Colonic mucosa (tissue), 4 donors: ENCODE measurements around the gene YY1. TPM values are rescaled to one million over a fixed set of nuclear protein-coding genes. Genes with fewer than 3 reads are reported as not detected.

Experiments
- DNase-seq: peaks from one replicate; pipeline ENCODE4 v3.0.0-alpha.2; 2020
- H3K27ac ChIP-seq: fragments of 200-600 bp; one replicate; pipeline ENCODE4 v1.8.0; 2021
- H3K27me3 ChIP-seq: fragments of 200-600 bp; one replicate; pipeline ENCODE4 v1.8.0; 2021
- H3K36me3 ChIP-seq: fragments of 200-600 bp; one replicate; pipeline ENCODE4 v1.8.0; 2021
- H3K4me1 ChIP-seq: fragments of 200-600 bp; one replicate; pipeline ENCODE4 v1.8.0; 2021; ENCODE audit warnings: mild to moderate bottlenecking
- H3K4me3 ChIP-seq: fragments of 200-600 bp; one replicate; pipeline ENCODE4 v1.8.0; 2021
- H3K9ac ChIP-seq, 2 donors: one replicate each; pipeline ENCODE4 v1.7.0; 2013; ENCODE audit warnings: control low read depth in 2 of 2, low read depth in 2 of 2, low read length in 2 of 2
- H3K9me3 ChIP-seq: fragments of 200-600 bp; one replicate; pipeline ENCODE4 v1.8.0; 2021
- intact Hi-C: fragments of 100-400 bp; cut with DNase I; formaldehyde crosslinking; loops from one replicate; pipeline ENCODE4 v1.14.1; 2022
- total RNA-seq, 2 donors: library from RNA; stranded (reverse); fragmentation: NEBNext Ultra II Directional in 1 of 2; extraction: Animal tissue kit (Norgen Biotek cat#: 25700) in 1 of 2; gene quantifications; one replicate each; pipeline ENCODE4 v1.2.1, GENCODE V29; 2021
- TF ChIP-seq, protein P1 (sequence below): fragments of 200-600 bp; IDR thresholded peaks from one replicate; pipeline ENCODE4 v1.8.0; 2022; ENCODE audit warnings: antibody characterized with exemption, mild to moderate bottlenecking
- donor health status: healthy.
- donor health status: DM: no; HTN: no; CAD: no.
- donor health status: DM: no; HTN: no; CAD: no.

YY1 gene
- total RNA-seq = 10 to 100 TPM; 73.2 to 90.4 TPM

DNA sequence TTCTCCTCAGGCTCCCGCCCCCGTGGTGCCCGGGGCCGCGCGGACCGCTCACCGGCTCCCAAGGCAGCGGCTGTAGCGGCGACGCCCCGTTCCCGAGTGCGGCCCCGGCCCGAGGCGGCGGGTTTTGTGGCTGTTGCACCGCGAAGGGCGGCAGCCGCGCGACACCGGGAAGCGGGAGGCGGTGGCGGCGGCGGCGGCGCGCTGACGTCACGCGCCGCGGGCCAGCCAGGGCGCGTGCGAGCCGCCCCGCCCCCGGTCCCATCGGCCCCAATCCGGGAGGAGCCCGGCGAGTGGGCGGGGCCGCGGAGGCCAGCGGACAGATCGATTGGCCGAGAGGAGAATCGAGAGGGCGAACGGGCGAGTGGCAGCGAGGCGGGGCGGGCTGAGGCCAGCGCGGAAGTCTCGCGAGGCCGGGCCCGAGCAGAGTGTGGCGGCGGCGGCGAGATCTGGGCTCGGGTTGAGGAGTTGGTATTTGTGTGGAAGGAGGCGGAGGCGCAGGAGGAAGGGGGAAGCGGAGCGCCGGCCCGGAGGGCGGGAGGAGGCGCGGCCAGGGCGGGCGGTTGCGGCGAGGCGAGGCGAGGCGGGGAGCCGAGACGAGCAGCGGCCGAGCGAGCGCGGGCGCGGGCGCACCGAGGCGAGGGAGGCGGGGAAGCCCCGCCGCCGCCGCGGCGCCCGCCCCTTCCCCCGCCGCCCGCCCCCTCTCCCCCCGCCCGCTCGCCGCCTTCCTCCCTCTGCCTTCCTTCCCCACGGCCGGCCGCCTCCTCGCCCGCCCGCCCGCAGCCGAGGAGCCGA, at the start of gene YY1:
YY1 (plus strand) TSS at position 726 of the 792 bp plus-strand sequence. CDS start 101 bp downstream, outside the sequence.
- Histone ChIP-seq H3K27me3 (no peaks in the 10 kb centered on the region), H3K27ac (peak within 1 kb of the TSS; percentile 99), H3K4me1 (peaks cover 5% of the 10 kb centered on the region), H3K9ac (peak within 1 kb of the TSS; percentile 90 to 92), H3K9me3 (no peaks in the 10 kb centered on the region), H3K36me3 (no peaks in the 10 kb centered on the region), H3K4me3 (peak within 1 kb of the TSS; percentile 97)
- DNase-seq = peak; percentile 99
- TF ChIP-seq, protein P1, sequence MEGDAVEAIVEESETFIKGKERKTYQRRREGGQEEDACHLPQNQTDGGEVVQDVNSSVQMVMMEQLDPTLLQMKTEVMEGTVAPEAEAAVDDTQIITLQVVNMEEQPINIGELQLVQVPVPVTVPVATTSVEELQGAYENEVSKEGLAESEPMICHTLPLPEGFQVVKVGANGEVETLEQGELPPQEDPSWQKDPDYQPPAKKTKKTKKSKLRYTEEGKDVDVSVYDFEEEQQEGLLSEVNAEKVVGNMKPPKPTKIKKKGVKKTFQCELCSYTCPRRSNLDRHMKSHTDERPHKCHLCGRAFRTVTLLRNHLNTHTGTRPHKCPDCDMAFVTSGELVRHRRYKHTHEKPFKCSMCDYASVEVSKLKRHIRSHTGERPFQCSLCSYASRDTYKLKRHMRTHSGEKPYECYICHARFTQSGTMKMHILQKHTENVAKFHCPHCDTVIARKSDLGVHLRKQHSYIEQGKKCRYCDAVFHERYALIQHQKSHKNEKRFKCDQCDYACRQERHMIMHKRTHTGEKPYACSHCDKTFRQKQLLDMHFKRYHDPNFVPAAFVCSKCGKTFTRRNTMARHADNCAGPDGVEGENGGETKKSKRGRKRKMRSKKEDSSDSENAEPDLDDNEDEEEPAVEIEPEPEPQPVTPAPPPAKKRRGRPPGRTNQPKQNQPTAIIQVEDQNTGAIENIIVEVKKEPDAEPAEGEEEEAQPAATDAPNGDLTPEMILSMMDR = no peak
- intact Hi-C loops = no loop called here

DNA sequence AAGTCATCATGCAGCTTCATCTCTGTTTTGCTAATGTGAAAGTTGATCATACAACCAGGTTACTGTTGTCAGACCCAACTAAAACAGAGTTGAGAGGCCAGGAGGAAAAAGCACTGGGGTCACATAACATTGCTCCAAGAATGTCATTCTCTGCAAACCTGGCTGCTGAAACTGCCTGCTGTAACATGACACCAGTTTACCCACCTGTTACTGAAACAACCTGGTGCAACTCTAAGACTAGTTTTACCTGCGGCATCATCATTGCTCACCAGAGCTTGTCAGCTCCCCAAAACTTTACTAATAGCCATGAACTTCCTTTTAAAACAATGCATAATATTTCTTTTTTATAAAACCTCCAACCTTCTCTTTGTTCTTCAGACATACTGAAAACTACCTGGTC, 48.8 kb upstream of the YY1 start:
- H3K36me3 ChIP-seq = no peaks in the 10 kb centered on the region
- no peaks in the 10 kb centered on the region for H3K27me3 ChIP-seq
- H3K4me1 ChIP-seq = peaks cover 9% of the 10 kb centered on the region
- DNase-seq = no peak
- H3K9ac ChIP-seq = no peak overlapping the region
- H3K4me3 ChIP-seq = no peak overlapping the region
- H3K27ac ChIP-seq = no peak overlapping the region
- intact Hi-C loops = loop anchor here (5.0 kb wide), 3 partner anchors 68 to 208 kb away; no protein-coding TSS in a partner anchor
- TF ChIP-seq, protein P1 = no peak
- H3K9me3 ChIP-seq = no peaks in the 10 kb centered on the region

DNA sequence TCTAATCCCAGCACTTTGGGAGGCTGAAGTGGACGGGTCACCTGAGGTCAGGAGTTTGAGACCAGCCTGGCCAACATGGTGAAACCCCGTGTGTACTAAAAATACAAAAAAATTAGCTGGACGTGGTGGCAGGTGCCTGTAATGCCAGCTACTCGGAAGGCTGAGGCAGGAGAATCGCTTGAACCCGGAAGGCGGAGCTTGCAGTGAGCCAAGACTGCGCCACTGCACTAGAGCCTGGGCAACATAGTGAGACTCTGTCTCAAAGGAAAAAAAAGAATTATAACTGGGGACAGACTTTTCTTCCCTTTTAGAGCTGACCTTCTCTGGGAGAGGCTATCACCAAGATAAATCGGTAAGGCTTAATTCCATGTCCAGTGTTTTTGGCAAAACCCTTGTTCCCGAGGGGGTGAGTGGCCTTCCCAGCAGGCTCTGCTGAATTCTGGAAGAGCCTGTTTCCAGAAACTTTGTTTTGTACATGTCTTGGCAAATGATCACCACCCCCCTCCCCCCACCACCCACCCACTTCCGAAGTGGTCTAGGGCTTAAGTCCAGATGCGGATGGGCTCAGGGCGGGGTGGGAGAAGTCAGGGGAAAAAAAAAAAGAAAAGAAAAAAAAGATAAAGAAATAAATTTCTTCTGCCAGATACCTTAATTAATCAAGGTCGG, 47.2 kb upstream of the YY1 start:
- no peaks in the 10 kb centered on the region for H3K9me3 ChIP-seq
- no peak overlapping the region for H3K27ac ChIP-seq
- no peak overlapping the region for H3K4me3 ChIP-seq
- peaks cover 9% of the 10 kb centered on the region for H3K4me1 ChIP-seq
- no peak for DNase-seq
- TF ChIP-seq, protein P1 = no peak
- no peaks in the 10 kb centered on the region for H3K36me3 ChIP-seq
- H3K27me3 ChIP-seq = no peaks in the 10 kb centered on the region
- intact Hi-C loops = loop anchor here (5.0 kb wide), 3 partner anchors 69 to 209 kb away; no protein-coding TSS in a partner anchor
- H3K9ac ChIP-seq = peak overlapping the region in 1 of 2 donors; percentile 94

DNA sequence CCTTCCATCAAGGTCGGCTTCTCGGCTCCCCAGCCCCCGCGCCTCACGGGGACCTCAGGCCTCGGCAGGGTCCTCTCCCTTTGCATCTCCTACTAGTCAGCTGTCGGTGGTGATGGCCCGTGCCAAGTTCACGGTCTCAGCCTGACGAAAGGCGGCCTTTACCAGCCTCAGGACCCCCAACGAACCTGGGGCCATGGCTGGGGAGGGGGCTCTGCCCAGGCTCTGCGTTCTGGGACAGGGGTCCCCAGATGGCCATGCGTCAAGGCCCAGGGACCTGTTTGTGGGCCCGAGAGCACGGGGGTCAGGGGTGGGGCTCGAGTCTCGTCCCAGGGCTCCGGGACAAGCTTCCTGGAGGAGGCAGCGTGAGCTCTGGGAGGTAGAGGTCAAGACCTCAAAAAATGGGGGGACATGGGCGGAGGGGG, 46.7 kb upstream of the YY1 start:
- Histone ChIP-seq H3K27ac (peak overlapping the region; percentile 76), H3K9me3 (no peaks in the 10 kb centered on the region), H3K9ac (peak overlapping the region; percentile 78 to 94), H3K4me1 (peaks cover 9% of the 10 kb centered on the region), H3K4me3 (peak overlapping the region; percentile 35), H3K36me3 (no peaks in the 10 kb centered on the region), H3K27me3 (no peaks in the 10 kb centered on the region)
- intact Hi-C loops = loop anchor here (5.0 kb wide), 3 partner anchors 70 to 210 kb away; no protein-coding TSS in a partner anchor
- TF ChIP-seq, protein P1 = no peak
- DNase-seq = peak; percentile 27

DNA sequence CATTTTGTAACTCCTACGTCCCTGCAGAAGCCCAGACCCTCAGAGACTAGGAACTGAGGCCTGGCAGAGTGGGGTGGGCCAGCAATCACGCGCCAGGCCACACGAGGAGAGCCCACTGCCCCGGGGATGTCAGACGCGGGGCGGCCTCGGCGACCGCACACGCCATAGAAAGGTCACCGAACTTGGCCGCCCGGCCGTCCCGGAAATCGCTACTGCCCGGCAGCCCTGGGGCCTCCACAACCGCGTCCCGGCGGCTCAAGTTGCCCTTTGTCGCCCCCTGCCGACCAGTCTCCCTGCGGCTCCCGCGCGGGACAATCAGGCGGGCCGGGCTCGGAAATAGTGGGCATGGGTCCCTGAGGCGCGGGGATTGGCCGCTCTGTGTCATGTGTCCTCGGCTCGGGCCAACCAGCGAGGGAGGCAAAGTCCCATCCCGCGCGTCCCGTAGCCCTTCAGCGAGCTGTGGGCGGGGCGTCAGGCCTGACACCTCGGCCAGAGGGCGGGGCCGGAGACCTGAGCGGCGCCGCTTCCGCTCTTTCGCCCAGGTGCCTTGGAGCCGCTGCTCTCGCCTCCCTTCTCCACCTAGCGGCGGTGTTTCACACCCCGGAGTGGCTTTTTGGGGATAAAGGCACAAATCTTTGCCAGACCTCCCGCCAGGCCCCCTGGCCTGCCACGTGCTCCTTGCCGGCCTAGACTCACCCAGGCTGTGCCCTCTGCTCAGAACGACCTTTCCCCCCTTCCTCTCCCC, 46.1 kb upstream of the YY1 start:
- intact Hi-C loops = loop anchor here (5.0 kb wide), 3 partner anchors 71 to 211 kb away; no protein-coding TSS in a partner anchor
- H3K4me1 ChIP-seq = peaks cover 9% of the 10 kb centered on the region
- peak overlapping the region; percentile 35 for H3K4me3 ChIP-seq
- TF ChIP-seq, protein P1 = peak; percentile 94
- H3K9ac ChIP-seq = peak overlapping the region; percentile 78 to 94
- no peaks in the 10 kb centered on the region for H3K36me3 ChIP-seq
- H3K27ac ChIP-seq = peak overlapping the region; percentile 76
- peak; percentile 100 for DNase-seq
- H3K27me3 ChIP-seq = no peaks in the 10 kb centered on the region
- no peaks in the 10 kb centered on the region for H3K9me3 ChIP-seq
